SU-DHL-6 (cell line): ENCODE results near the gene ATL2.

Experiments
- H2AFZ ChIP-seq: fragments of 200-600 bp; sonication (generic); 2 replicates; pipeline ENCODE4 v1.6.1; 2014; ENCODE audit warnings: low read depth, mild to moderate bottlenecking, moderate library complexity, mixed read lengths, antibody characterized with exemption, low read length; ENCODE audit not compliant: severe bottlenecking
- H3F3A ChIP-seq: fragments of 200-600 bp; shearing (Covaris generic); 2 replicates; pipeline ENCODE4 v1.6.0; 2016; ENCODE audit warnings: antibody characterized with exemption, mild to moderate bottlenecking; ENCODE audit not compliant: insufficient read depth
- H3K27ac ChIP-seq: fragments of 200-600 bp; sonication (generic); 2 replicates; pipeline ENCODE4 v1.5.1; 2016; ENCODE audit warnings: low read depth, mild to moderate bottlenecking, low read length, moderate library complexity, mixed read lengths
- H3K27me3 ChIP-seq: fragments of 200-600 bp; sonication (generic), shearing (Covaris generic); 2 replicates; pipeline ENCODE4 v1.6.0; 2014; ENCODE audit warnings: mild to moderate bottlenecking, low read length
- H3K36me3 ChIP-seq: fragments of 200-600 bp; sonication (generic); 2 replicates; pipeline ENCODE4 v1.6.1; 2014; ENCODE audit warnings: mild to moderate bottlenecking, low read length, mixed read lengths
- H3K4me2 ChIP-seq: fragments of 300-600, 200-600 bp; shearing (Covaris generic), sonication (generic); 2 replicates; pipeline ENCODE4 v1.6.0; 2014; ENCODE audit warnings: low read length, low read depth, mild to moderate bottlenecking; ENCODE audit not compliant: poor library complexity, severe bottlenecking
- H3K4me3 ChIP-seq: fragments of 200-600 bp; sonication (generic); 2 replicates; pipeline ENCODE4 v1.5.1; 2014; ENCODE audit warnings: antibody characterized with exemption, low read length, mild to moderate bottlenecking, mixed read lengths; ENCODE audit not compliant: insufficient read depth, poor library complexity, severe bottlenecking
- H3K79me2 ChIP-seq: fragments of 200-600 bp; sonication (generic); 2 replicates; pipeline ENCODE4 v1.6.1; 2014; ENCODE audit warnings: mild to moderate bottlenecking, low read length, moderate library complexity; ENCODE audit not compliant: insufficient read depth
- H3K9ac ChIP-seq: fragments of 200-600 bp; sonication (generic); 2 replicates; pipeline ENCODE4 v1.7.0; 2014; ENCODE audit warnings: mild to moderate bottlenecking, low read length
- H3K9me2 ChIP-seq: fragments of 200-600 bp; sonication (generic); replicated peaks from 2 replicates; pipeline ENCODE4 v1.6.1; 2014; ENCODE audit warnings: low read length; ENCODE audit not compliant: insufficient read depth
- H3K9me3 ChIP-seq: fragments of 200-600 bp; sonication (generic); 2 replicates; pipeline ENCODE4 v1.6.1; 2014; ENCODE audit warnings: low read length, mixed read lengths; ENCODE audit not compliant: insufficient read depth
- H4K20me1 ChIP-seq: fragments of 200-600 bp; sonication (generic); 2 replicates; pipeline ENCODE4 v1.6.1; 2014; ENCODE audit warnings: low read depth, mild to moderate bottlenecking, antibody characterized with exemption, low read length, moderate library complexity, mixed read lengths
- CTCF ChIP-seq: fragments of 200-600 bp; sonication (generic); IDR thresholded peaks from one replicate; pipeline ENCODE4 v1.5.1; 2017; ENCODE audit warnings: antibody characterized with exemption, mild to moderate bottlenecking, low read length, moderate library complexity; ENCODE audit not compliant: insufficient read depth, poor library complexity, severe bottlenecking
- EZH2phosphoT487 ChIP-seq: fragments of 200-600 bp; sonication (generic), shearing (Covaris generic); conservative IDR thresholded peaks from 2 replicates; pipeline ENCODE4 v1.6.1; 2018; ENCODE audit warnings: mild to moderate bottlenecking, antibody characterized with exemption, low read length, moderate library complexity, mixed read lengths

Gene ATL2

GRCh38 chr2:38246105-38246504 is 131.0 kb downstream of the ATL2 start:
- H3K9me2 ChIP-seq = no peaks in the 10 kb centered on the region
- no peak overlapping the region for H3K4me2 ChIP-seq
- H2AFZ ChIP-seq = no peak overlapping the region
- no peaks in the 10 kb centered on the region for H3K36me3 ChIP-seq
- no peaks in the 10 kb centered on the region for H3F3A ChIP-seq
- H3K4me3 ChIP-seq = no peak overlapping the region
- H3K27me3 ChIP-seq = no peaks in the 10 kb centered on the region
- no peak overlapping the region for H3K27ac ChIP-seq
- no peaks in the 10 kb centered on the region for H3K79me2 ChIP-seq
- H3K9ac ChIP-seq = no peak overlapping the region
- no peaks in the 10 kb centered on the region for H3K9me3 ChIP-seq
- TF ChIP-seq CTCF = no peak
- no peak for TF ChIP-seq EZH2phosphoT487
- H4K20me1 ChIP-seq = no peaks in the 10 kb centered on the region

DNA sequence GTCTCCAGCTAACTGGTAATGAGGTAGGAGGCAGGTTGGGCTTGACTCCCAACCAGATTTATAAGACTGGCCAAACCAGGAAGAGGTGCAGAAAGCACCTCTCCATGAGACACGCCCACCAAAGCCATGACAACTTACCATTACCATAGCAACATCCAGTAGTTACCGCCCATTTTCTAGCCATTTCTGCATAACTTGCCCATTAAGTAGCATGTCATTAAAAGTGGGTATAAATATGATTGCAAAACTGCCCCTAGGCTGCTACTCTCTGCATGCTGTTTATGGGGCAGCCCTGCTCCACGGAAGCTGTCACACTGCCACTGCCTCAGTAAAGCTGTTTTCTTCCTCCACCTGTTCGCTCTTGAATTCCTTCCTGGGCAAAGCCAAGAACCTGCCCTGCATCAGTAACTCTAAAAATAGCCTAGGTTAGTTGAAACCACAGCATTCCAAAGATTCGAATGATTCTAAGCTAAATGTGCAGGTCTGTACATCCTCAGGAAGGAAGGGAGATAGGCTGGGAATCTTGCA is 131.9 kb downstream of the ATL2 start:
- H3K27ac ChIP-seq = no peak overlapping the region
- no peaks in the 10 kb centered on the region for H3K36me3 ChIP-seq
- no peaks in the 10 kb centered on the region for H3K9me3 ChIP-seq
- H3K4me3 ChIP-seq = no peak overlapping the region
- no peak for TF ChIP-seq EZH2phosphoT487
- TF ChIP-seq CTCF = no peak
- H3K9ac ChIP-seq = no peak overlapping the region
- H3F3A ChIP-seq = no peaks in the 10 kb centered on the region
- no peaks in the 10 kb centered on the region for H3K9me2 ChIP-seq
- H4K20me1 ChIP-seq = no peaks in the 10 kb centered on the region
- no peak overlapping the region for H2AFZ ChIP-seq
- no peak overlapping the region for H3K4me2 ChIP-seq
- H3K79me2 ChIP-seq = no peaks in the 10 kb centered on the region
- H3K27me3 ChIP-seq = no peaks in the 10 kb centered on the region

GRCh38 chr2:38244301-38244700 is 132.8 kb downstream of the ATL2 start:
- Histone ChIP-seq H3K4me3 (no peak overlapping the region), H3K9me2 (no peaks in the 10 kb centered on the region), H2AFZ (no peak overlapping the region), H3K27ac (no peak overlapping the region), H4K20me1 (no peaks in the 10 kb centered on the region), H3K36me3 (no peaks in the 10 kb centered on the region), H3F3A (no peaks in the 10 kb centered on the region), H3K27me3 (no peaks in the 10 kb centered on the region), H3K9me3 (no peaks in the 10 kb centered on the region), H3K79me2 (no peaks in the 10 kb centered on the region), H3K9ac (no peak overlapping the region), H3K4me2 (no peak overlapping the region)
- no peak for TF ChIP-seq EZH2phosphoT487
- TF ChIP-seq CTCF = no peak
